ENCODE results near the gene TUBB3.
"Not testable (repeated sequence)": the region's sequence is repeated elsewhere in the genome, so short reads cannot be mapped to it uniquely, and the experiment has no call there.

TUBB3 gene

GRCh38 chr16:89922884-89923639, at the start of gene TUBB3:
Gene TUBB3, plus strand, starts transcription at chr16:89923342. Its CDS starts 60 bp downstream, at chr16:89923402.
- H3K36me3 ChIP-seq (ENCODE audit: control insufficient read depth in 2 of 2, insufficient read depth in 2 of 2, low read length in 2 of 2): no peaks in the 10 kb centered on the region
- H3K9me3 ChIP-seq (ENCODE audit: control insufficient read depth in 2 of 2, low read length in 2 of 2): no peaks in the 10 kb centered on the region
- H3K4me1 ChIP-seq (ENCODE audit: control insufficient read depth, insufficient read depth, low read length): peaks cover 50% of the 10 kb centered on the region
- H3K27me3 ChIP-seq (ENCODE audit: control insufficient read depth in 1 of 2, insufficient read depth in 2 of 2, low read length in 2 of 2): peaks cover 22 to 64% of the 10 kb centered on the region in 2 donors
- H3K9ac ChIP-seq (ENCODE audit: low read length in 2 of 2): peak within 1 kb of the TSS in 1 of 2 donors; percentile 69
- H3K27ac ChIP-seq (ENCODE audit: low read length): peak within 1 kb of the TSS; percentile 53
- H3K4me3 ChIP-seq (ENCODE audit: low read length in 2 of 2): peak within 1 kb of the TSS; percentile 67 to 76

- Histone ChIP-seq H3K4me3 (ENCODE audit: low read length in 2 of 2) (peak overlapping the region; percentile 67 to 83), H3K27me3 (ENCODE audit: control insufficient read depth in 1 of 2, insufficient read depth in 2 of 2, low read length in 2 of 2) (no peaks in the 10 kb centered on the region), H3K9me3 (ENCODE audit: control insufficient read depth in 2 of 2, low read length in 2 of 2) (no peaks in the 10 kb centered on the region), H3K4me1 (ENCODE audit: control insufficient read depth, insufficient read depth, low read length) (peaks cover 14% of the 10 kb centered on the region), H3K9ac (ENCODE audit: low read length in 2 of 2) (peak overlapping the region; percentile 60 to 97), H3K27ac (ENCODE audit: low read length) (peak overlapping the region; percentile 99), H3K36me3 (ENCODE audit: control insufficient read depth in 2 of 2, insufficient read depth in 2 of 2, low read length in 2 of 2) (peaks cover 7 to 9% of the 10 kb centered on the region in 2 donors)
Observed at GRCh38 chr16:89873972-89874689, 49.0 kb upstream of the TUBB3 start.

GRCh38 chr16:89879123-89879522, 44.0 kb upstream of the TUBB3 start:
- H3K27ac ChIP-seq (ENCODE audit: low read length); H3K27me3 ChIP-seq (ENCODE audit: control insufficient read depth in 1 of 2, insufficient read depth in 2 of 2, low read length in 2 of 2); H3K9ac ChIP-seq (ENCODE audit: low read length in 2 of 2); H3K9me3 ChIP-seq (ENCODE audit: control insufficient read depth in 2 of 2, low read length in 2 of 2); H3K4me1 ChIP-seq (ENCODE audit: control insufficient read depth, insufficient read depth, low read length); H3K4me3 ChIP-seq (ENCODE audit: low read length in 2 of 2): not testable (repeated sequence)
- peaks cover 34 to 35% of the 10 kb centered on the region in 2 donors for H3K36me3 ChIP-seq (ENCODE audit: control insufficient read depth in 2 of 2, insufficient read depth in 2 of 2, low read length in 2 of 2)

GRCh38 chr16:89880477-89881367, 42.4 kb upstream of the TUBB3 start:
- Histone ChIP-seq H3K4me1 (ENCODE audit: control insufficient read depth, insufficient read depth, low read length) (no peaks in the 10 kb centered on the region), H3K36me3 (ENCODE audit: control insufficient read depth in 2 of 2, insufficient read depth in 2 of 2, low read length in 2 of 2) (peaks cover 45 to 46% of the 10 kb centered on the region in 2 donors), H3K27ac (ENCODE audit: low read length) (no peak overlapping the region)

GRCh38 chr16:89881368-89881730, 41.8 kb upstream of the TUBB3 start:
- Histone ChIP-seq H3K36me3 (ENCODE audit: control insufficient read depth in 2 of 2, insufficient read depth in 2 of 2, low read length in 2 of 2) (peaks cover 45 to 46% of the 10 kb centered on the region in 2 donors), H3K4me1 (ENCODE audit: control insufficient read depth, insufficient read depth, low read length) (no peaks in the 10 kb centered on the region), H3K9me3 (ENCODE audit: control insufficient read depth in 2 of 2, low read length in 2 of 2) (no peaks in the 10 kb centered on the region), H3K9ac (ENCODE audit: low read length in 2 of 2) (no peak overlapping the region), H3K27me3 (ENCODE audit: control insufficient read depth in 1 of 2, insufficient read depth in 2 of 2, low read length in 2 of 2) (no peaks in the 10 kb centered on the region), H3K4me3 (ENCODE audit: low read length in 2 of 2) (no peak overlapping the region), H3K27ac (ENCODE audit: low read length) (no peak overlapping the region)

More at GRCh38 chr16:89880477-89881367, 42.4 kb upstream of the TUBB3 start:
- Histone ChIP-seq H3K27me3 (ENCODE audit: control insufficient read depth in 1 of 2, insufficient read depth in 2 of 2, low read length in 2 of 2) (no peaks in the 10 kb centered on the region), H3K9me3 (ENCODE audit: control insufficient read depth in 2 of 2, low read length in 2 of 2) (no peaks in the 10 kb centered on the region), H3K4me3 (ENCODE audit: low read length in 2 of 2) (no peak overlapping the region), H3K9ac (ENCODE audit: low read length in 2 of 2) (no peak overlapping the region)

GRCh38 chr16:89883346-89884040, 39.6 kb upstream of the TUBB3 start:
- peaks cover 57% of the 10 kb centered on the region in 2 donors for H3K36me3 ChIP-seq (ENCODE audit: control insufficient read depth in 2 of 2, insufficient read depth in 2 of 2, low read length in 2 of 2)
- no peaks in the 10 kb centered on the region for H3K4me1 ChIP-seq (ENCODE audit: control insufficient read depth, insufficient read depth, low read length)
- H3K9me3 ChIP-seq (ENCODE audit: control insufficient read depth in 2 of 2, low read length in 2 of 2): no peaks in the 10 kb centered on the region
- H3K4me3 ChIP-seq (ENCODE audit: low read length in 2 of 2): no peak overlapping the region
- no peak overlapping the region for H3K9ac ChIP-seq (ENCODE audit: low read length in 2 of 2)
- H3K27ac ChIP-seq (ENCODE audit: low read length): no peak overlapping the region
- H3K27me3 ChIP-seq (ENCODE audit: control insufficient read depth in 1 of 2, insufficient read depth in 2 of 2, low read length in 2 of 2): no peaks in the 10 kb centered on the region

- Histone ChIP-seq H3K4me3 (ENCODE audit: low read length in 2 of 2) (no peak overlapping the region), H3K27me3 (ENCODE audit: control insufficient read depth in 1 of 2, insufficient read depth in 2 of 2, low read length in 2 of 2) (no peaks in the 10 kb centered on the region), H3K36me3 (ENCODE audit: control insufficient read depth in 2 of 2, insufficient read depth in 2 of 2, low read length in 2 of 2) (peaks cover 52% of the 10 kb centered on the region in 2 donors), H3K9ac (ENCODE audit: low read length in 2 of 2) (no peak overlapping the region), H3K27ac (ENCODE audit: low read length) (no peak overlapping the region), H3K4me1 (ENCODE audit: control insufficient read depth, insufficient read depth, low read length) (no peaks in the 10 kb centered on the region), H3K9me3 (ENCODE audit: control insufficient read depth in 2 of 2, low read length in 2 of 2) (no peaks in the 10 kb centered on the region)
Observed at GRCh38 chr16:89884041-89884421, 39.1 kb upstream of the TUBB3 start.

GRCh38 chr16:89887243-89887642, 35.9 kb upstream of the TUBB3 start:
- H3K4me3 ChIP-seq (ENCODE audit: low read length in 2 of 2): no peak overlapping the region
- H3K36me3 ChIP-seq (ENCODE audit: control insufficient read depth in 2 of 2, insufficient read depth in 2 of 2, low read length in 2 of 2): peaks cover 49 to 56% of the 10 kb centered on the region in 2 donors
- no peak overlapping the region for H3K27ac ChIP-seq (ENCODE audit: low read length)
- no peaks in the 10 kb centered on the region for H3K9me3 ChIP-seq (ENCODE audit: control insufficient read depth in 2 of 2, low read length in 2 of 2)
- no peak overlapping the region for H3K9ac ChIP-seq (ENCODE audit: low read length in 2 of 2)
- no peaks in the 10 kb centered on the region for H3K27me3 ChIP-seq (ENCODE audit: control insufficient read depth in 1 of 2, insufficient read depth in 2 of 2, low read length in 2 of 2)
- H3K4me1 ChIP-seq (ENCODE audit: control insufficient read depth, insufficient read depth, low read length): peaks cover 4% of the 10 kb centered on the region

GRCh38 chr16:89890200-89890599, 32.9 kb upstream of the TUBB3 start:
- Histone ChIP-seq H3K36me3 (ENCODE audit: control insufficient read depth in 2 of 2, insufficient read depth in 2 of 2, low read length in 2 of 2) (peaks cover 35 to 51% of the 10 kb centered on the region in 2 donors), H3K4me1 (ENCODE audit: control insufficient read depth, insufficient read depth, low read length) (peaks cover 4% of the 10 kb centered on the region), H3K27me3 (ENCODE audit: control insufficient read depth in 1 of 2, insufficient read depth in 2 of 2, low read length in 2 of 2) (no peaks in the 10 kb centered on the region), H3K9ac (ENCODE audit: low read length in 2 of 2) (no peak overlapping the region), H3K9me3 (ENCODE audit: control insufficient read depth in 2 of 2, low read length in 2 of 2) (no peaks in the 10 kb centered on the region), H3K4me3 (ENCODE audit: low read length in 2 of 2) (no peak overlapping the region), H3K27ac (ENCODE audit: low read length) (no peak overlapping the region)

Measured in stomach smooth muscle (tissue), 2 donors.